GM19351 (cell line): ENCODE results near the gene C12orf57.

Experiments used
- ATAC-seq: cut with Tn5 transposase; IDR thresholded peaks from one replicate; pipeline ENCODE4 v1.9.1; 2021; ENCODE audit warnings: mild to moderate bottlenecking, moderate library complexity; ENCODE audit not compliant: unreplicated experiment

Gene C12orf57

DNA sequence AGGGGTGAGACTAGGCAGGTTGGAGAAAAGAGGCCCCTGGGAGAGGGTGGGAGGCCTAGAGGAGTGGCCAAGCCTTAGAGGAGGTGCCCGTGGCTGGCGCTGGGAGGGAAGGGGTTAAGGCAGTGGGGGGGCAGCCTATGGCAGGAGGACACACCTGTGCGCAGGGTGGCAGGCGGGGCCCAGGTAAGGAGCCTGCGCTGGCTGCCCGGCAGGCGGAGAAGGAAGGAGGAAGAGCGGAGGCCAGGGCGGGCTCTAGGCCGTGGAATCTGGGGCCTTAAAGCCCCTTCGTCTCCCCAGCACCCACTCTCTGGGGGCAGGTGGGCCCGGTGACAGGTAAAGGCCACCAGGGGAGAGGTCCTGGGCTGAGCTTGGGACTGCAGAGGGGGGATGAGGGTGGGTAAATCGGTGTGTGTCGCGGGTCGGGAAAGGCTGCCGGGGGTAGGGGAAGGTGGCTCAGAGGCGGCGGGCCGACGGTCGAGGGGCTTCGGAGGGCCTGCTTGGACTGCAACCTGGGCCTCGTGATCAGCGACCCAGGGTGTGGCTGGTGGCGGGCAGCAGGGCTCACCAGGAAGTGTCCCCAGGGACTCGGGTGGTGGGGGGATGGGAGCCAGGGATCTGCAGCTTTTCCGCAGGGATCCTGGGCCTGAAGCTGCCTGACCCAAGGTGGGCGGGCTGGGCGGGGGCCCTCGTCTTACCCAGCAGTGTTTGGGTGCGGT is 19.4 kb downstream of the C12orf57 start:
- no peak for ATAC-seq

DNA sequence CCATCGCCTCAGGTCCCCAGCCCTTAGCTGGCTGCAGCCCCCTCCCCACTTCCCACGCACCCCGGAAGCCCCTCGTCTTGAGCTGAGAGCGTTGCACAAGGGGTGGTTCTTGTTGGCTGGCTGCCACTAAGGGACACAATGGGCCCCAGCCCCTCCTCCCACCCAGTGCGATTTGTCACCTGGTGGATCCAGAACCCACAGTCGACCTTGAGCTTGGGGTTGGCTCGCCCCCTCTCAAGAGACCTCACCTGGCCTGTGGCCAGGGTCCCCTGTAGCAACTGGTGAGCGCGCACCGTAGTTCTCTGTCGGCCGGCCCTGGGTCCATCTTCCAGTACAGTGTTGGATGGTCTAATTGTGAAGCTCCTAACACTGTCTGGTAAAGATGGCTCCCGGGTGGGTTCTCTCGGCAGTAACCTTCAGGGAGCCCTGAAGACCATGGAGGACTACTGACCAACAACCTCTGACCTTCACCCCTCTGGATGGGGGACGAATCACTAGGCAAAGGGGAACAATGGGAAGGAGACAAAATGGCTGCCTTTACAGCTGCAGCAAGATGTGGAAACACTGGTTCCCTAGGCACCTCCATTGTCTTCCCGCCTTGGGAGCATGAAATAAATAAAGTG is 20.1 kb downstream of the C12orf57 start:
- no peak for ATAC-seq

DNA sequence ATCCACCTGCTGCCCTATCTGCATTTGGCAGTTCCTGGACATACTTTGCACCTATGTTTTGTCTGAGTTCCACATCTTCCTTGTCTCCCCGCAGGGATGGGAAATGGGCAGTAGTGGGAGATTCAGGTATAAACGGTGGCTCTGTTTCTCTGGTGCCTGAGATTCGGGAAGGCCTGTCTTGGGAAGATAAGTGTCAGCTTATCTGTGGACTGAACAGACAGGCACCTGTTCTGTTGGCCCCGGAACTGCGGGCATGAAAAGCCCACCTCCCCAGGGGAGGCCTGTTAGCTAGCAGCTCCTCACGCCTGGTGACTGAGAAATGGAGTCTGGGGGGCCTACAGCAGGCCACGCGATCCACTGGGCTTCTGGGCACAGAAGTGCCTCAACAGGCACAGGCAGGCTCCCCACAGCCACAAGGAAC is 20.8 kb downstream of the C12orf57 start:
- ATAC-seq, result no peak

DNA sequence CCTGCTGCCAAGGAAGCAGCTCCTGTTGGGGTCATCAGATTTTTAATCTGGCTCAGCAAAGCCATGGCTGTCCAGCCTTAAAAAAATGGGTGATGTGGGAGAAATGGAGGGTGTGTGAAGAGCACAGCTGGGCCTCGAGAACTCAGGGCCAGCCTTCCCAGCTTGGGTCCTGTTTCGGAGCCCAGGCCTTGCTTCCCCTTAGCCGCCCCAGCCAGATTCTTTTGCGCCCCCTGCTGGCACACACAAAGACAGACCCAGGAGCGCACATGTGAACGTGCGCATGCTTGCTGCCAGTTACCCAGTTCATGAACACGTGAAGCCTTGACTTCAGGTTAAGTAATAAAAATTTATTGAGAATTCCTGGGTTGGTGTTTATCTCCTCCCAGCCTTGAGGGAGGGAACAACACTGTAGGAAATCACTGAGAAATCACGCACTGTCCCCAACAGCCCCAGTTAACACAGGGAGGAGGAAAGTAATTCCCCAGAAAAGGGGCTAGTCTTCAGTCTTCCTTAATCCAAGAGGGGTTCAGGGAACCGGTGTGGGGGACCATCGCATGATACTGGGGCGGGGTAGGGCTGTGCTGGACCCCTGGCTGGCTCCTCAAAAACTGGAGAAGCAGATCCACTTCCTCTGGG is 21.3 kb downstream of the C12orf57 start:
- ATAC-seq, result peak; percentile 46

DNA sequence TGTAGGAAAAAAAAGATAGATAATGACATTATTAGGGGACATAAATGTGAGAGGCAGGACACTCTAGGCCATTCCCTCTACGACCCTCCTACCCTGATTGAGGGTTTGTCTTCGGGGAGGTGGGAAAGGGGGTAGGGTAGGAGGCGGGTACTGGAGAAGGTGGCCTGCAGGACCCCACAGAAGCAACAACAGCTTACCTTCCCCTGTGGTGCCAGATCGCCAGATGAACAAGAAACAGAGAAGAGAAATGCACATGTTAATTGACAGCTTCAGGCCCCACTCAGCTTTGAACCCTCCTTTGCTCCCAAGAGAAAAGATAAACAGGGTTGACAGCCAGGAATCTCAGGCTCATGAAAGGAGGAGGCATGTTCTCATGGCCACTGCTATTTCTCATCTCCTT is 21.9 kb downstream of the C12orf57 start:
- ATAC-seq, result no peak

DNA sequence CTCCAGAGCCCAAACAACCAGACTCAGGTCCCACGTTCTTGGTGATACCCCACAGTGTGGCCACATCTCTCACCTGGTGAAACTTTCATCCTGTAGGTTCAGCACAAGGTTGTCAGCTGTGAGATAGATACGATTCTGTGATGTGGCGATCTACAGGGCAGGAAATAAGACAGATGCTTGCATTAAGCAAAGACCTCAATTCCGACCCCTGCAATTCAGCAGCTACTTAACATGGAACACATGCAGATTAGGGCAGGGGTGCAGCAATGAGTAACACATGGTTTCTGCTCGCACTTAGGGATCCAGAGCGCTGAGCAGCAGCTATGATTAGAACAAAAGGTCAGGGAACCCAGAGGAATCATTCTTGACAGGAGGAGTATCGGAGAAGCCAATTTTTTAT is 22.5 kb downstream of the C12orf57 start:
- no peak for ATAC-seq

DNA sequence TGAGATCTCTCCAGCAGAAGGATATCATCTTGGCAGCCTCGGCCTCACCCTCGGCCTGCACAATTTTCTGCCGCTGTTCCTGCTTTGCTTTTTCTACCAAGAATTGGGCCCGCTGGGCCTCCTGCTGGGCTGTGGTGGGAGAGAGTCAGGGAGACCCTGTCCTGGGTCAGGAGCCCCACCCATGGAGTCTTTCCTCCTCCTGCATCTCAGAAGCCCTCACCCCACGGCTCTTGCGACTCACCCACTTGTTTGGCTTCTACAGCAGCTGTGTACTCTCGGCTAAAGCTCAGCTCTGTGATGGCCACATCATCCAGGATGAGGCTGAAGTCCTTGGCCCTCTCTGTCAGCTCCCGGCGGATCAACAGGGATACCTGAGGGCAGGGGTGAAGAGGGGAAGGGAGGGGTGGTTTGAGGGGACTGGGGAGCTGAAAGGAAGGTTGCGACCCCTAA is 23.9 kb downstream of the C12orf57 start:
- no peak for ATAC-seq

DNA sequence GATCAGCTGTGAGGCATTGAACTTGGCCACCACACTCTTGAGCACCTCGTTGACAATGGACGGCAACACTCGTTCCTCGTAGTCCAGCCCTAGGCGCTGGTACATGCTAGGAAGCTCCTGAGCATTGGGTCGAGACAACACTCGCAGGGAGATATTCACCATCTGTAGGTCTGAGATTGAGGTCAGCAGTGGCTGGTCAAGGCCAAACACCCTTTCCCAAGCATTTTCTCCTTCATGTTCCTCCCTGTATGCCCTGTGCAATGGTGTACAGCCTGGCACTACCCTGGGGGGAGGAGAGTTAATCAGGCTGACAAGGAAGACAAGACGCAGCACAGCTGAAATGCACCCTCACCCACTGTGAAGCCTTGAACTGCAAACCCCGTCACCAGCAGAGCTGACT is 24.6 kb downstream of the C12orf57 start:
- no peak for ATAC-seq

DNA sequence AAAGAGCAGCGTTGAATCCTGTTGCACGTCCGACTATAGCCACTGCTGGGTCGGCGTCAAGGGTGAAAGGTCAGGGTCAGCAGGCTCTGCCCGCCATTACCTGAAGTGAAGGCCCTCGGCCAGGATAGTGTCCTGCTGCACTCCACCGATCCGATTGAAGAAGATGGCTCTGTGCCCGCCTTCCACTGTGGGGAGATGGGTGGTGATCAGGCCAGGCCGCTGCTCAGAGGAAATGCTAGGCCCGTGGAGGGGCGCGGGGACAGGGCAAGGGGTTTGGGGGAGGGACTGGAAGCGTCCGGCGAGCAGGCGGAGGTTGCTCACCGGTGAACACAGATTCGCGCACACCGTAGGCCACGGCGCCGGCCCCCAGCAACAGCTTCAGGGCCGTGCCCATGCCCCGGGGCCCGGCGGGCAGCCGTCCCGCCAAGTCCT is 26.3 kb downstream of the C12orf57 start:
- no peak for ATAC-seq

DNA sequence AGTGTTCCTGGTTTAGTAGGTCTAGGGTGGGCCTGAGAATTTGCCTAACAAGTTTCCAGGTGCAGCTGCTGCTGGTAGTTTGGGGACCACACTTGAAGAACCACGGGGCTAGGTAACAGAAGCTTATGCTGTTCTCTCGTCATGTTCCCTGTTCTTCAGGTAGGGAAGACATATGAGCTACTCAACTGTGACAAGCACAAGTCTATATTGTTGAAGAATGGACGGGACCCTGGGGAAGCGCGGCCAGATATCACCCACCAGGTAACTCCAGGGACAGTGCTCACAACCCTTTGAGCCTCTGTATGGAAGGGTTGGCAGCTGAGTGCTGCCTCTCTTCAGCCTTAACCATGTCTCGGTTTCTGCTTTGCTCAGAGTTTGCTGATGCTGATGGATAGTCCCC is 30.4 kb downstream of the C12orf57 start:
- ATAC-seq, result no peak

DNA sequence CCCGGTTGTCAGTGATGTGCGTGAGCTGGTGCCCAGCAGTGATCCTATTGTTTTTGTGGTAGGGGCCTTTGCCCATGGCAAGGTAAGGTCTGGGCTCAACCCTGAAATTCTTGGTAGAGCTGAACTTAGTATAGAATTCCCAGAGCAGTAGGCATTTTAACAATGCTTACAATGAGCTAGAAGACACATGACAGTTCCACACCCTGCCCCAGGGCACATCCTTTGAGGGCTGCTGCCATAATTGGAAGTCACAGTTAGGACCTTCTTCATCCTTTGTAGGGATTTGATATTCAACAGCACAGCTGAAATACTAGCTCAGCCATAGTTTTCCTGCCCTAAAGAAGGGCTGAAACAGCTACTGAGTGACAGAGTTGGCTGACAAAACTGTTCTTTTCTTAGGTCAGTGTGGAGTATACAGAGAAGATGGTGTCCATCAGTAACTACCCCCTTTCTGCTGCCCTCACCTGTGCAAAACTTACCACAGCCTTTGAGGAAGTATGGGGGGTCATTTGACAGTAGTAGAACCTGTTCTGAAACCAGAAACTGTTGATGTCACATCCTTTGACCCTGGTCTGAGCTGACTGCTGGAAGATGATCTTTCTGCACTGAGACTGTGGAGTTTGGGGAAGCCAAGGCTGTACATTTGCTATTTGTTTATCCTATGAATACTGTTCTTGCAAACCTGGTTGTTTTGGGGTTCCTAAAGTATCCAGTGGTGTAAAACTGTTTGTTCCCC is 31.6 kb downstream of the C12orf57 start:
- ATAC-seq, result no peak

DNA sequence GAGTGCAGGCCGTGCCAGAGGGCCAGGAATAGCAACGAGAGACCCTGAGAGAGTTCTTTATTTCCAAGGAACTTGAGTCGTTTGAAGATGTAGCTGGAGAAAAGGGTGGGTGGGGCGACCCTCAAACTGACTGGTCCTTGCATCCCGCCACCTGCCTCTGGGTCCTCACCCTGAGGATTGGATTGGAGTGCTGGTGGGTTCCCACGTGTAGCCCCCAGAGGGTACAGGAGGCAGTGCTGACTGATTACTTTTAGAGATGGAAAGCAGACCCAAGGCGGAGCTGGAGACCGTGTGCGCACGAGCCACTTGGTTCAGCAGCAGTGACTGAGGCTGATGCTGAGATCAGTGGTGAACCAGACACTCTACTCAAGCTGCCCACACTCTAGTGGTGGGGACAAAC is 33.8 kb downstream of the C12orf57 start:
- ATAC-seq, result no peak

DNA sequence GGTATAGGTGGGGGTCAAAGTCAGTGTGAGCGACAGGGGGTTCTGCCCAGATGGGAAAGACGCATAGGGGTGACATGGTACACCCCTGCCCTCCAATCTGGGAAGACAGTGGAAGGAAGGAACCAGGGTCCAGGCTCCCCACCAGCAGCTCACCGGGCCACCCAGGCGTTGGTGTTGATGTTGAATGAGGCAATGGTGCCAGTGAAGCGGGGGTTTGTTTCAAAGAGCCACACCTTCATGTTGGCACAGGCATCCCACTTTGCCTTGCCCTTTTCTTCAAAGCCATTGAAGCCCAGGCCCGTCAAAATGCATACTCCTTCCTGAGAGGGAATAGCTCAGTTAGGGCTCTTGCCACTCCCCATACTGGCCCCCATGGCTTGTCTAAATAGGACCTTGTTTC is 34.4 kb downstream of the C12orf57 start:
- no peak for ATAC-seq

DNA sequence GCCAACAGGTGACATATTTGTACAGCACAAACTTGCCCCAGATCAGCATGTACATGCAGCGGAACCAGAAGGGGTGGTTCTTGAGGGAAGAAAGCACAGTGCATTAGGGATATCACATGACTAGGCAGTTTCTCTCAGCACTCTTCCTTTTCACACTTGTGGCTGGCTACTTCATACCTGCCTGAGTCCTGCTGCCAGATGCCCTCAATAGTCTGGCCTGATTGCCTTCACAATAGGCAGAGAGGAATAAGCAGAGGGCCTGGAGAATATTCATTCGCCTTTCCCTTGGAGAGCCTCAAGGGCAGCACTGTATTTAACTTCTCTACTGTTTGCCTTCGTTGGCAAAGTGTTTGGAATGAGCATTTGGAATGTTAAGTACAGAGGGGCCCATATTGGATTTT is 34.8 kb downstream of the C12orf57 start:
- no peak for ATAC-seq

DNA sequence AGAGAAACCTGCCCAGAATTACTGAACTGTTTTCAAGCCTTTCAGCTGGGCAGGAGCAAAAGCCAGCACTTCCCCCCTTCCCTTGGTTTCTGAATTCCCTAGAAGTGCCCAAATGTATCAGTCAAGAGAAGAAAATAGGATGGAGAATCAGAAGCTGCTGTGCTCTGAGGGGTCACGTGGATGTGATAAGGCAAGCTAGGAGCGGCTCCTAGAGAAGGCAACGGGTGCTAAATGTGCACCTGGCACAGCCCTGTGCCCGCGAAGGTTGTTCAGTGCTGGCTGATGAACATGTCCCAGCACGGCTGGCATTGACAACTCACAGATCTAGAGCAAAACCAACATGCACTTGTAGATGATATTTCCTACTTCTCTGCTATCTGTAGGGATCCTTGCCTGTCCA is 35.2 kb downstream of the C12orf57 start:
- ATAC-seq, result no peak

DNA sequence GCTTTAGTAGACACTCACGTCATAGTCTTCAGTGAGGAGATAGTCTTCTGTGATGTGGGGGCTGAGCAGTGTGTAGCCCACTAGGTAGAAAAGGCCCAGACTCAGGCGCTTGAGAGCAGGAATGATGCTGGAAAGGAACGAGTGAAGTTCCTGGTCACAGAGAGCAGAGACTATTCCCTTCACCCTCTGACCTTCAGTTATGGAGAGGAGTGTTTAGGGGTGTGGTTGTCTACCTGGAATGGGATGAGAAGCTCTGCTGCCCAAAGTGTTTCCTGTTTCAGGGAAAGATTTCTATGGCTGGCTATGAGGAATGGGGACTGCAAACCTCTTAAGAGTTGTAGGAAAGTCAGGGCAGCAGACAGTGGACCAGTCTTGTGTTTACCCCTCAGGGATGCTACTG is 35.6 kb downstream of the C12orf57 start:
- ATAC-seq, result no peak

DNA sequence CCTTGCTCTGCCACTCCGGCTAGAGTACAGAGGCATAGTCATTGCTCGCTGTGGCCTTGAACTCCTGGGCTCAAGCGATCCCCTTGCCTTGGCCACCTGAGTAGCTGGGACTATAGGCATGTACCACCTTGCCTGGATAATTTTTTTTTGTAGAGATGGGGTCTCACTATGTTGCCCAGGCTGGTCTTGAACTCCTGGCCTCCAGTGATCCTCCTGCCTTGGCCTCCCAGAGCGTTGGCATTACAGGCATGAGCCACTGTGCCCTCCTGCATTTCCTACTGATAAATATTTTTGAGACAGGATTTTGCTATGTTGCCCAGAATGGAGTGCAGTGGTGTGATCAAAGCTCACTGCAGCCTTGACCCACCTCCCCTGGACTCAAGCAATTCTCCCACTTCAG is 36.3 kb downstream of the C12orf57 start:
- no peak for ATAC-seq

DNA sequence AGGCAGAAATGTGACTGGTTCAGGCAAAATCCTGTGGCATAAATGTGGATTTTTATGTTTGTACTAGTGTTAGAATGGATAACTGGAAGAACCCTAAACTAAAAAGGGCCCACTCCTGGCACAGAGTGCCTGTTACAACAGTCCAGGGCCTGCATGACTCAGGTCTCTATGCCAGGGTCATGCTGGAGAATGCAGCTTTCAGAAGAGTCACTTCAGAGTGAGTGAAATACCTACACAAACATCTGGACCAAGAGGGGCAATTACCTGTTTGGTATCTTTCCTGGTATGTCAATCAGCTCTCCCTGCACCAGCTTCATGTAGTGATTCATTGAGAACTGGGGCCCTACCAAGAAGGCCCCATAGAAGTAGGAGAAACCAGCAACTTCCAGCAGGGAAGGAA is 36.9 kb downstream of the C12orf57 start:
- no peak for ATAC-seq

DNA sequence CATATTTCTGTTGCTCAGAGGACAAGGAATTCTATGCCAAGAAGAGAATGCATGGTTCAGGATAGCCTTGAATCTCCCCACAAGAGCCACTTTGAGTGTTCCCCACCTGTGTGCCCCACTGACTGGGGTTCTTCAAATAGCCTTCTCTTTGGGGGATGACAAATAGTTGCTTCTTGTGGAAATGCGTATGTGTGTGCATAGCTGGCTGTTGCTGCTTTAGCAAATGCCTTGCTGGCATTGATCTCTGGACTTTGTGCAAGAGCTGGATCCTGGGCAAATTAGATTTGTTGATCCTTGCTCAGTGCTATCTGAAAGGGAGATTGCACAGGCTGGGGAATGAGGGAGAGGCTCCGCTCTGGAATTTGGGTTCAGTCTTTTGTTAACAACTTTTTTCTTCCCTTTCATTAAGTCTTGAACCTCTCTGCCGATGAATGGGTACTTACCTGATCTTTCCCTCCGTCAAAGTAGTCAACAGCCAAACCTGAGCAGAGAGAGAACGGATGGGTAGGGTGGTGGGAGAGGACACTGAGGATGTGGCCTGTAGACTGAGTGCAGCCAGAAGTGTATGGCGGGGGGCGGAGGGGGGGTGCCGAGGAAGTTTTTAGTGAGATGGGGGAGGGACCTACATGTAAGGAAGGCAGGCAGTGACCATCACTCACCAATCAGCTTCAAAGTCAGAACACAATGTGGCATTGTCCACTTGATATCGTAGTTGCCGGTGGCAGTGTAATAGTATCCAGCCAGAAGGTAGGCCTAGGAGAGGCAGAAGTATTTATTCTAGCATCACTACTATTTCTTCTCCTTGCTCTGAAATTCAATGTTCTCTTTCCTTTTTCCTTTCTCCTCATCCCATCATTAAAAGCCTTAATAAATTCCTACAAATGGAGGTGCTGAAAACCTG is 37.6 kb downstream of the C12orf57 start:
- no peak for ATAC-seq

DNA sequence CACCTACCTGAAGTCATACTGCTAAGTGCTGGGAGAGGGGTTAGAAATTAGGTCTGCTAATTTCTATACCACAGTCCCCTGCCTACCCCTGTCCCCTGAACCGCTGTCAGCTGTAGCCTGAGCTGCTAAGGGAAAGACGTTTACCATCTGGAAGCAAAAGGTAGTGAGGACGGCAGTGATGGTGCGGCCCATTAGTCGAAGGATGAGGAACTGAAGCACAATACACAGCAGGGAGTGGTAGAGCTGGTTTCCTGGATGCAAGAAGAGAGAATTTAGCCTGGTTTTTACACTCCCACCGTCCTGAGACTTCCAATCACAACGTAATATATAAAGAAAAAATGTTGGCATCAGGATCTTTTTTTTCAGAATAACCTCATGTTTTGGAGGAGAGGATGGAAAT is 38.7 kb downstream of the C12orf57 start:
- ATAC-seq, result no peak
